GM10847 (cell line): Measurements from ENCODE around the gene GSTT2.

ENCODE experiments used
- POLR2A ChIP-seq: IDR thresholded peaks from 2 replicates; pipeline ENCODE4 v1.6.1; 2011; ENCODE audit not compliant: insufficient read length; ENCODE audit errors: extremely low read depth

GSTT2 gene

DNA sequence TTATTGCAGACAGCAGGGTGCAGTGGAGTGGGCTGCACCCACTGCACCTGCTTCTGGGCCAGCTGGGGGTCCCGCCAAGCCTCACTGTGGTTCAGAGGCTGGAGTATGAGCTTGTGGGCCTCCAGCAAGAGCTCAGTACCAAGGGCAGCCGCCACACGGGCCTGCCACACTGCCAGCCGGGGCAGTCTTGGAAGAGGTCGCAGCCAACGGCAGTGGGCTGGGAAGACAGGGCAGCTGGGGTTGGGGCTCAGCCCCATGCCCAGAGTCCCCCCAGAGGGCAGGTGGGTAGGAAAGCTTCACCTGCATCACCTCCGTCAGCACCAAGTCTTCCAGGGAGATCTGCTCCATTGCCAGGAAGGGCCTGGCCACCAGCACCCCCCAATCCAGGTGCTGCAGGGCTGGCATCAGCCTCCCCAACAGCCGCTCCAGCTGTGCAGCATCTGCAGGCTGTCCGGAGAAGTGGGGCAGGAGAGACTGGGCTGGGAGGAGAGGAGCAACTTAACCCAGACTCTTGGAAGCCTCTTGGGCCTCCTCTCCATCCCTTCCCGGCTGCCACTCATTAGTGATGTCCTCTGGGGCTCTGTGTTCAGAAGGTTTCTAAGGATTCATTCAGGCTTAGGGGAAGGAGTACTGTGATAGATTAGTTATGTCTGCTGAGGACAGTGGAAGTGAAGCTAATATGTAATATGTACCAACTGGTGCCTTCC, 26.4 kb downstream of the GSTT2 start:
- no peak for TF ChIP-seq POLR2A

DNA sequence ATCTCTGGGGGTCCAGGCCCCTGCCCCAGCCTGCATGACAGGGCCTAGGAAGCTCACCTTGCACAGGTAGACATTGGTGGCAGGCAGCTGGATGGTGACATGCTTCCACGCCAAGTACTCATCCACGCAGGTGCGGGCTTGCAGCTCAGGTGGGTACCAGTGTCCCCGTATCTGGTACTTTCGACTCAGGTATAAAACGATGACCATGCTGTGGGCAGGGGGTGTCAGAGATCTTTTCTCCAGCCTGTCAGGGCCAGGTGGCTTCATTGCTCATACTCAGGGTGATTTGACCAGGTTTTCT, 26.9 kb downstream of the GSTT2 start:
- TF ChIP-seq POLR2A: no peak

DNA sequence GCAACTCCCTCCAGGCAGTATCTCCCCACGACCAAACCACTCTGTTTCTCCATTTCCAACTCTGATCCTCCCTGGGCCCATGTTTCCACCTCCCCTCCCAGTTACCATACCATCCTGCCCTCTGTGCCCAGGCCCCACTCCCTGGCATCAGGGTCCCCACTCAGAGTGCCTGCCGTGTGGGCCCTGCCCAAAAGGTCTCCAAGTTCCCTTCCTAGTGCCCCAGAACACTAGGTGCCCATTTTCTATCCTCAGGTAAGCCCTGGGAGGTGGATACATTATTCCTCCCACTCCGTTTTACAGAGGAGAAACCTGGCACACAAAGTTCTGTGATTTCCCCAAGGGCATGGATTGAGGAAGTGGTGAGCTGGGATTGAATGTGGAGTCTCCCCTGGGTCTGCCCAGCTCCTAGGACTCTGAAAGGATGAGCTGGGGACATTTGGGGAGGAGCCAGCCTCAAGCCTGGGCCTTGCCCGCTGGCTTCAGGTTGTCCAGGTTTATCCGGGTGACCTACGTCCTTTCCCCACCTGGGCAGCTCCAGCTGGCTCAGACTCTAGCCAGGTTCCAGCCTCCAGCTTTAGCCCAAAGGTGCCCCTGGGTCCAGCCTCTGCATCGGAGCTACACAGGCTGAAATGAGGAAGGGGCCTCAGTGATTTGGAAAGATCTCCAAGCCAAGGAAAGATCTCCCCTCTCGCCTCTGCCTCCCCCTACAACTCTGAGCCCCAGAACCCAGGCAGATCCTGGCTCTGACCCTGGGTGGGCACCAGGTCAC, 27.5 kb downstream of the GSTT2 start:
- no peak for TF ChIP-seq POLR2A

DNA sequence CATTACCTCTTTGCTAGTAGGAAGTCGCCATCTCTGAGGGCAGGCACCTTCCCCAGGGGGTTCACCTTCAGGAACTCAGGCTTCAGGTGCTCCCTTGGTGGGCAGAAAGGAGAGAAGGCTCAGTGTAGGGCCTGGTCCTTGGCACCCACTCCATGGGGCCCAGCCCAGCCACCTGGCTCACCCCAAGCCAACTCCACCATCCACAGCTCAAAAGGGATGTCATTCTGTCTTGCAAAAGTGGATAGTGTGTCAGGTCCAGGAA, 28.0 kb downstream of the GSTT2 start:
- TF ChIP-seq POLR2A: no peak

DNA sequence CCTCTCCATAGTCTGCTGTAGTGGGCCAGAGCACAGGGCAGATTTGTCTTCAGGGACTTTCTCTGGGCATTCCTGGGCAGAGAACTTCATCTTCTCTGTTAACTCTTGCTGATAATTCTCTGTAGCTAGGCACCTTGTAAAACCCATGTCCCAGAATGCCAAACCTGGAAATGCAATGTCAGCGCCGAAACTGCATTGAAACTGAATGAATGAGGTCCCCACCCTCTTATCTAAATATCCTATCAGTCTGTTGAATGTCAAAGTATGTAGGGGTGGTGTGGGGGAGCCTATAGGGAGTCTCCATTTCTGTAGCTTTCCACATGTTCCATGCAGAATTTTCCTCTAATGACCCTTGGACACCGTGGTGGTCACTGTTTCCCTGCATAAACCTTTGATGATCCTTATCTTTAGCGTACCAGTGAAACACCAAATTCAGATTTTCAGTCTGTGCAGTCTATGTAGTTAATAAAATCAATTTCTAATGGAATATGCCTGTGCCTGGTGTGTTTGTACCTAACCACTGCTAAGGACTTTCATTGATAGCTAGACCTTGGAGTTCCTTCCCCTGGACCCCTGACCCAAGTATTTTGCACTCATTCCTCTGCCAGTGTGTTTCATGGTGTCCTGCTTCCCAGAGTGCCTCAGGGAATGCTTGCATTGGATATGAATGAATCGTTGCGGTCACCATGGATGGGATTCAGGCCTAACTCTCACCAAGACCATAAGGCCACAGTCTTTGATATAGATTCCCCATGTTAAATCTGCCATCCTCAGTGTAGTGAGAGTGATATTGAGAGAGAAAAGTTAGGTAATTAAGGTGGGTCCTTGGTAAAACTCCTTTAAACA, 28.7 kb downstream of the GSTT2 start:
- TF ChIP-seq POLR2A: no peak

DNA sequence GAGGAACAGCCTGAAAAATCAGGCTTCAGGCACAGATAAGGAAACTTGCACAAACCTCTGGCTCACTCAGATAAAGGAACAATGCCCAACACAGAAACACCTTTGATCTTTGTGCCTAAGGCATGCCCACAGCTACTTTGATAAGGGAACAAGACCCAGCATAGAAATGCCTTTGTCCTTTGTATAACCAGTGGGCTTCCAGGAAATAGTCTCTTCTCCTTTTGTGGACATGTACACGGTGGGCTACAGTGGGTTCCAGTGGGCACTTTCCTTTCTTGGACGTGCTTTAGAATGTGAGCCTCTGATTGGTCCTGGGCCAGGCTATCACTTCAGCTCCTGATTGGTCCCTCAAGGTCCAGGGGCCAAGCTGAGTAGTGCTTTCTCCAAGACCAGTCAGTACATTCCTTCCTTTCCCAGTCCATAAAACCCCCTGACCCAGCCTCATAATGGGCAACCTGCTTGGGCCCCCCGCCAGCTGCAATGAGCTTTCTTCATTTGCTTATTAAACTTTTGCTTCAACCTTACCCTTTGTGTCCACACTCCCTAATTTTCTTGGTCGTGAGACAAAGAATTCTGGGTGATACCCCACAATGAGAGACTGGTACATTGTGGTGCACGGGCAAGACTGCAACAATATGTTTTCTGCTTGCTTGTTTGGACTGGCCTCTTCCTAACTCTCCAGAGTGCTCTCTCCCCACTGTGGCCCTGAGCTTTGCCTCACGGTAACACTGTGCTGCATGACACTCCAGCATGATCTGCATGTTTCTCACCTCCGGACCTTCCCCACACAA, 29.5 kb downstream of the GSTT2 start:
- TF ChIP-seq POLR2A: no peak

DNA sequence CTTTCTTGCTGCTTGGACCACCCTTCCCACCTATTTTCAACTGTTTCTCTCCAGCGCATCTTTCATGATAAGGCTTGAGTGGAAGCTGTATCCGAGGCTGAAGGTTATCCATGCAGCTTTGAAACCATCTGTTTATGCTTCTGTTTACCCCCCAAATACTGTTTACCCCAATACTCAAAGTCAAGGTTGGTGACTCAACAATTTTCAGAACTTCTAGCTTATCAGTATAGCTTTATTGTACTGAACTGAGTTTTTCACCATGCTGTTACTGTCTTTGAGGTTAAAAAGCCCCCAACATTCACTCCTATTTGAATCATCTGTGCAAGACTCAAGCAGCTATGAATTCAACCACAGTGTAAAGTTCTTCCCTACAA, 30.1 kb downstream of the GSTT2 start:
- TF ChIP-seq POLR2A: no peak

DNA sequence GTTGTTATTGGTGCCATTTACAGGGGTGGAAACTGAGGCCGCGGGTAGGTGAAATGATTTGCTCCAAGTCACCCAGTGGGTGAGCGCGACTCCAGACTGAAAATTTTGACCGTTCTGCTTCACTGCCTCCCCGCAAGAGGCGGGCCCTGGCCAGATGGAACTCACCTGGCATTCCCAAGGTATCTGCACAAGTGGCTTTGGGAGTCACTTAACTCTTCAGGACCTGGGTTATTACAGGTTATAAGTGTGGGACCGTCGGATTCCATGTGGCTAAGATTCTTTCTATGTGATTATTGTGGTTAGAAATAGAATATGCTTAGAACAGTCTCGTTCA, 31.8 kb downstream of the GSTT2 start:
- TF ChIP-seq POLR2A: no peak

DNA sequence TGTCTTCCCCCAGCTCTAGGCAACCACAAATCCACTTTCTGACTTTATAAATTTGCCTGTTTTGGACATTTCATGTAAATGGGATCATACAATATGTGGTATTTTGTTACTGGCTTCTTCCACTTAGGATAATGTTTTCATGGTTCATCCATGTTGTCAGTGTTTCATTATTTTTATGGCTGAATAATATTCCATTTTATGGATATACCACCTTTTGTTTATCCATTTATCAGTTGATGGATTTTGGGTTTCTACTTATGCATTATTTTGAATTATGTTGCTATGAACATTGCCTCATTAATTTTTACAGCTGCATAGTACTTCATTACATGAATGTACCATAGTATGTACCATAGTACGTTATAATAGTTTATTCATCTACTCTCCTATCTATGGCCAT, 36.2 kb downstream of the GSTT2 start:
- TF ChIP-seq POLR2A: no peak

DNA sequence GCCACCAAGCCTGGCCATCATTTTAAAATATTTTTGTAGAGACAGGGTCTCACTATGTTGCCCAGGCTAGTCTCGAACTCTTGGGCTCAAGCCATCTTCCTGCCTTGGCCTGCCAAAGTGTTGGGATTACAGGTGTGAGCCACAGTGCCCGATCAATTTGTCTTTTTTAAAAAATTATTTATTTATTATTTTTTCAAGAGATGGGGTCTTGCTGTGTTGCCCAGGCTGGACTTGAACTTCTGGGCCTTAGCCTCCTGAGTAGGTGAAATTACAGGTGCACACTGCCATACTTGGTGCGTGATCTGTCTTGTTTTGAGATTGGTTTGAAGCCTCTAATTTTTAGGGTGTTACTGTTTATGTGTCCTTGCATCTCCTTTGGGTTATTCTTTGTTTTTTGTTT, 41.4 kb downstream of the GSTT2 start:
- no peak for TF ChIP-seq POLR2A

DNA sequence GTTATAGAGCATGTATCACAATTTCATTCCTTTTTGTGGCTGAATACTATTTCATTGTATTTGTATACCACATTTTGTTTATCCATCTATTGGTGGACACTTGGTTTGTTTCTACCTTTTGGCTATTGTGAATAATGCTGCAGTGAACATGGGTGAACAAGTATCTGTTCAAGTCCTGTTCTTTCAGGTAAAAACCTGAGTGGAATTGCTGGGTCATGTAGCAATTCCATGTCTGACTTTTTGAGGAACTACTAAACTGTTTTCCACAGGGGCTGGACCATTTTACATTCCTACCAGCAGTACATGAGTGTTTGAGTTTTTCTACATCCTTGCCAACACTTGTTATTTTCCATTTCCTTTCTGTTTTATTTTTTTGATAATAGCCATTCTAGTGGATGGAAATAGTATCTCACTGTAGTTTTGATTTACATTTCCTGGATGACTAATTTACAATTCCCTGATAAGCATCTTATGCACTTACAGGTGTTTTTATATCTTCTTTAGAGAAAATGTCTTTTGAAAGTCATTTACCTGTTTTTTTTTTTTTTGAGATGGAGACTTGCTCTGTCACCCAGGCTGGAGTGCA, 43.4 kb downstream of the GSTT2 start:
- TF ChIP-seq POLR2A: no peak

DNA sequence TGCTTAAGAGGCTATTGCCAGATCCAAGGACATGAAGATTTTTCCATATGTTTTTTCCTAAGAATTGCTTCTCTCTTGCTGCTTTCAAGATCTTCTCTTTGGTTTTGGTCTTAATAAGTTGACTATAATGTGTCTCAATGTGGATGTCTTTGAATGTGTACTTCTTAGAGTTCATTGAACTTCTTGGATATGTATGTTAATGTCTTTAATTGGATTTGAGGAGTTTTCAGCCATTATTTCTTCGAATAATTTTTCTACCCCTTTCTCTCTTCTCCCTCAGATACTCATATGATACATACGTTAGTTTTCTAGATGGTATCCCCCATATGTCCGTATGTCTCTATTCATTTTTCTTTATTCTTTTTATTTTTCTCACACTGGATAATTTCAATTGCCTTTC, 44.4 kb downstream of the GSTT2 start:
- TF ChIP-seq POLR2A: no peak

DNA sequence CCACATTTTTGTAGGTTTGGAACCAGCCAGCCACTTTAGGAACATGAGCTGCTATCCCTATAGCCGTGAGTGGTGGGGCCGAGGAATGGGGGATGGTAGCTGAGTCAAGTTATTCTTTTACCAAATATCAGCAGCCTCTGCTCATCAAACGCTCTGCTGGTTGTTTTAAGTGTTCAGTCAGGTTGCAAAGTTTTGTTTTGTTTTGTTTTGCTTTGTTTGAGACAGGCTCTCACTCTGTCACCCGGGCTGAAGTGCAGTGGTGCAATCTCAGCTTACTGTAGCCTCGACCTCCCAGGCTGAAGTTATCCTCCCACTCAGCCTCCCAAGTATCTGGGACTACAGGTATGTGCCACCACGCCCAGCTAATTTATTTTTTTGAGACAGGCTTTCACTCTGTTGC, 45.5 kb downstream of the GSTT2 start:
- TF ChIP-seq POLR2A: no peak

DNA sequence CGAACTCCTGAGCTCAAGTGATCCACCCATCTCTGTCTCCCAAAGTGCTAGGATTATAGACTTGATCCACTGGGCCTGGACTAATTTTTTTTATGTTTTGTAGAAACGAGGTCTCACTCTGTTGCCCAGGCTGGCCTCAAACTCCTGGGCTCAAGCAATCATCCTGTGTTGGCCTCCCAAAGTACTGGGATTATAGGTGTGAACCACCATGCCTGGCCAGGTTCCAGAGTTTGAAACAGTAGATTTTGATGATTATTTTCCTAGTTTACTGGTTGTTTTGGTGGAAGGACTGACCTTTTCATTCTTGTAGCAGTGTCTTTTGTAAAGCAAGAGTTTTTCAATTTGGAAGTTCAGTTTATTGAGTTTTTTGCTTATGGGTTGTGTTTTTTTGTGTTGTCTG, 46.1 kb downstream of the GSTT2 start:
- no peak for TF ChIP-seq POLR2A

DNA sequence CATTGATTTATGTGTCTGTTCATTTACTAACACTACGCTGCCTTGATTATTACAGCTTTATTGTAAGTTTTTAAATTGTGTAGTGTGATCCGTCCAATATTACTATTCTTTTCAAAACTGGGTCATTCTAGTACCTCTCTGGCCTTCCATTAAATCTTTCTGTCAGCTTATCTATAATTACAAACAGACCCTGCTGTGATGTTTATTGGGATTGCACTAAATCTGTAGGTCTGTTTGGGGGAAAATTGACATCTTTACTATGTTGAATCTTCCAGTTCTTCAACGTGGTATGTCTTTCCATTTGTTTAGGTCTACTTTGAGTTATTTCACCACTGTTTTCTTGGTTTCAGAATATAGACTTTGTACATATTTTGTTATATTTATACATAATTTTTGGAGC, 46.8 kb downstream of the GSTT2 start:
- no peak for TF ChIP-seq POLR2A
